Measurements from ENCODE around the gene MAPK12.

DNA sequence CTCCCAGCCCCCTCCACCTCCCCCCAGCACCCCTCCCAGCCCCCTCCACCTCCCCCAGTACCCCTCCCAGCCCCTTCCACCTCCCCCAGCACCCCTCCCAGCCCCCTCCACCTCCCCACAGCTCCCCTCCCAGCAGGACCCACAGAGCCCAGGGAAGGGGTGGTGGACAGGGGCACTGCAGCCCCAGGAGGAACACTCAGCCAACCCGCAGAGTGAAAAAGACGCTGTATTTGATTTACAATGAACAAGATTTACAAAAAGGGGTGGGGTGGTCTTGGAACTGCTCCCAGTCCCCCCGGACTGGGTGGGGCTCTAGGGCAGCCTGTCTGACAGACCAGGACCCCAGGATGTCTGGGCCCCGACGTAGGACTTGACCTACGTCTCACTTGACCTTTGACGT is 13.3 kb upstream of the MAPK12 start:
- TF ChIP-seq, protein P1, sequence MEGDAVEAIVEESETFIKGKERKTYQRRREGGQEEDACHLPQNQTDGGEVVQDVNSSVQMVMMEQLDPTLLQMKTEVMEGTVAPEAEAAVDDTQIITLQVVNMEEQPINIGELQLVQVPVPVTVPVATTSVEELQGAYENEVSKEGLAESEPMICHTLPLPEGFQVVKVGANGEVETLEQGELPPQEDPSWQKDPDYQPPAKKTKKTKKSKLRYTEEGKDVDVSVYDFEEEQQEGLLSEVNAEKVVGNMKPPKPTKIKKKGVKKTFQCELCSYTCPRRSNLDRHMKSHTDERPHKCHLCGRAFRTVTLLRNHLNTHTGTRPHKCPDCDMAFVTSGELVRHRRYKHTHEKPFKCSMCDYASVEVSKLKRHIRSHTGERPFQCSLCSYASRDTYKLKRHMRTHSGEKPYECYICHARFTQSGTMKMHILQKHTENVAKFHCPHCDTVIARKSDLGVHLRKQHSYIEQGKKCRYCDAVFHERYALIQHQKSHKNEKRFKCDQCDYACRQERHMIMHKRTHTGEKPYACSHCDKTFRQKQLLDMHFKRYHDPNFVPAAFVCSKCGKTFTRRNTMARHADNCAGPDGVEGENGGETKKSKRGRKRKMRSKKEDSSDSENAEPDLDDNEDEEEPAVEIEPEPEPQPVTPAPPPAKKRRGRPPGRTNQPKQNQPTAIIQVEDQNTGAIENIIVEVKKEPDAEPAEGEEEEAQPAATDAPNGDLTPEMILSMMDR (IDR thresholded peaks at IDR 0.05; ENCODE audit: extremely low read depth in 1 of 2, insufficient read depth in 1 of 2, low read depth in 1 of 2, low read length in 2 of 2), result no peak
- TF ChIP-seq MYC (IDR thresholded peaks at IDR 0.05; ENCODE audit: low read depth, low read length) (no peak), POLR2AphosphoS5 (IDR thresholded peaks at IDR 0.05; ENCODE audit: insufficient read depth, low read depth, low read length) (no peak), POLR2A (IDR thresholded peaks at IDR 0.05; ENCODE audit: low read depth, low read length) (no peak), EZH2 (IDR thresholded peaks at IDR 0.05; ENCODE audit: borderline replicate concordance, low read depth, low read length, severe bottlenecking) (no peak)
- TF ChIP-seq, protein P2, sequence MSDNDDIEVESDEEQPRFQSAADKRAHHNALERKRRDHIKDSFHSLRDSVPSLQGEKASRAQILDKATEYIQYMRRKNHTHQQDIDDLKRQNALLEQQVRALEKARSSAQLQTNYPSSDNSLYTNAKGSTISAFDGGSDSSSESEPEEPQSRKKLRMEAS (IDR thresholded peaks at IDR 0.05; ENCODE audit: insufficient read depth, insufficient read length), result no peak

Measured in endothelial cell of umbilical vein (primary cell).